HG03575 (cell line): Measurements from ENCODE around the gene LCE2D.
"Not testable (repeated sequence)": the region's sequence is repeated elsewhere in the genome, so short reads cannot be mapped to it uniquely, and the experiment has no call there.

Experiments
- ATAC-seq: cut with Tn5 transposase; IDR thresholded peaks from one replicate; pipeline ENCODE4 v1.9.1; 2021; ENCODE audit not compliant: unreplicated experiment, insufficient number of reproducible peaks, low FRiP score; ENCODE audit errors: extremely low read depth

Gene LCE2D

GRCh38 chr1:152683846-152684245 lies 20.7 kb downstream of the LCE2D start:
- no peak for ATAC-seq

- not testable (repeated sequence) for ATAC-seq
Measured at GRCh38 chr1:152685823-152686222, 22.6 kb downstream of the LCE2D start, which contains the start of gene LCE2B. Gene LCE2B (plus strand): TSS chr1:152686123. CDS start chr1:152686844, 721 bp downstream.

GRCh38 chr1:152697701-152698600 lies 34.8 kb downstream of the LCE2D start, which contains the start of gene LCE2A:
Gene LCE2A (plus strand): TSS chr1:152698345. CDS start chr1:152698902, 557 bp downstream.
- ATAC-seq = no peak

- ATAC-seq = no peak
Measured at GRCh38 chr1:152699746-152700145, 36.6 kb downstream of the LCE2D start.

GRCh38 chr1:152707860-152708259 lies 44.7 kb downstream of the LCE2D start, which contains the start of gene LCE4A:
Gene LCE4A (plus strand): TSS chr1:152708160. CDS start chr1:152709076, 916 bp downstream.
- ATAC-seq = no peak
